CD14-positive monocyte (primary cell): Measurements from ENCODE around the gene CEP131. TPM values are rescaled to one million over a fixed set of nuclear protein-coding genes. Genes with fewer than 3 reads are reported as not detected.

Experiments
- DNase-seq, 3 donors: peaks; one replicate each; pipeline ENCODE4 v3.0.0-alpha.2; 2011 to 2022
- H2AFZ ChIP-seq: 2 replicates; pipeline ENCODE4 v1.6.0; 2012; ENCODE audit warnings: mild to moderate bottlenecking, low read depth, low read length, inconsistent platforms; ENCODE audit not compliant: insufficient read depth, poor library complexity, severe bottlenecking
- H3K27ac ChIP-seq, 2 donors: 1 replicate in 1 of 2; 2 replicates in 1 of 2; pipeline ENCODE4 v1.5.1; 2012 to 2013; ENCODE audit warnings: low read length in 2 of 2, control low read depth in 1 of 2, inconsistent platforms in 1 of 2, low read depth in 1 of 2, mild to moderate bottlenecking in 1 of 2
- H3K27me3 ChIP-seq, 2 donors: one replicate each; pipeline versions ENCODE4 v1.6.0 to v1.6.1; 2011 to 2013; ENCODE audit warnings: low read length in 2 of 2; ENCODE audit not compliant: control insufficient read depth in 2 of 2, insufficient read depth in 2 of 2
- H3K36me3 ChIP-seq, 2 donors: replicated peaks in 1 of 2; 1 replicate in 1 of 2; 2 replicates in 1 of 2; pipeline versions ENCODE4 v1.5.1 to v1.6.1; 2012 to 2013; ENCODE audit warnings: low read length in 2 of 2, control low read depth in 1 of 2, inconsistent platforms in 1 of 2, mild to moderate bottlenecking in 1 of 2; ENCODE audit not compliant: insufficient read depth in 2 of 2, control insufficient read depth in 1 of 2
- H3K4me1 ChIP-seq, 2 donors: 1 replicate in 1 of 2; 2 replicates in 1 of 2; pipeline versions ENCODE4 v1.5.1 to v1.6.1; 2012 to 2013; ENCODE audit warnings: low read length in 2 of 2, control low read depth in 1 of 2, inconsistent platforms in 1 of 2, mild to moderate bottlenecking in 1 of 2, moderate library complexity in 1 of 2; ENCODE audit not compliant: insufficient read depth in 2 of 2, control insufficient read depth in 1 of 2
- H3K4me2 ChIP-seq: replicated peaks from 2 replicates; pipeline ENCODE3; 2012; ENCODE audit warnings: low read length, moderate library complexity, mild to moderate bottlenecking; ENCODE audit not compliant: poor library complexity, severe bottlenecking; ENCODE audit errors: extremely low read depth
- H3K4me3 ChIP-seq, 3 experiments: fragments of 200-600 bp in 1 of 3; sonication (generic) in 1 of 3; replicated peaks in 1 of 3; 1 replicate in 2 of 3; 2 replicates in 1 of 3; pipeline ENCODE4 v1.5.1; 2011 to 2013; ENCODE audit warnings: low read length in 3 of 3, mild to moderate bottlenecking in 3 of 3, control low read depth in 2 of 3, low read depth in 2 of 3, inconsistent platforms in 1 of 3, moderate library complexity in 1 of 3
- H3K79me2 ChIP-seq: 2 replicates; pipeline ENCODE4 v1.6.0; 2012; ENCODE audit warnings: mild to moderate bottlenecking, control low read depth, inconsistent platforms, low read length, moderate library complexity; ENCODE audit not compliant: insufficient read depth
- H3K9ac ChIP-seq: 2 replicates; pipeline ENCODE4 v1.6.0; 2017; ENCODE audit warnings: low read length, mild to moderate bottlenecking; ENCODE audit not compliant: insufficient read depth, poor library complexity, severe bottlenecking
- H3K9me3 ChIP-seq, 2 donors: replicated peaks in 1 of 2; 1 replicate in 1 of 2; 2 replicates in 1 of 2; pipeline versions ENCODE4 v1.5.1 to v1.6.1; 2012 to 2013; ENCODE audit warnings: low read length in 2 of 2, control low read depth in 1 of 2; ENCODE audit not compliant: control insufficient read depth in 1 of 2, insufficient read depth in 1 of 2
- H4K20me1 ChIP-seq: 2 replicates; pipeline ENCODE4 v1.6.0; 2012; ENCODE audit warnings: mild to moderate bottlenecking, low read length, control low read depth, moderate library complexity; ENCODE audit not compliant: insufficient read depth
- H3K27ac Mint-ChIP-seq, 7 donors: one replicate each; pipeline ENCODE4 v1.8.0; 2020; ENCODE audit warnings: mild to moderate bottlenecking in 7 of 7, mixed read lengths in 7 of 7, moderate library complexity in 6 of 7, inconsistent platforms in 2 of 7
- H3K27me3 Mint-ChIP-seq, 3 donors: one replicate each; pipeline ENCODE4 v1.8.0; 2021 to 2022; ENCODE audit warnings: low read depth in 3 of 3, mild to moderate bottlenecking in 3 of 3, mixed read lengths in 3 of 3, moderate library complexity in 3 of 3, inconsistent platforms in 1 of 3
- H3K36me3 Mint-ChIP-seq, 2 donors: one replicate each; pipeline ENCODE4 v1.8.0; 2020; ENCODE audit warnings: mixed read lengths in 2 of 2, inconsistent platforms in 1 of 2, mild to moderate bottlenecking in 1 of 2
- H3K4me1 Mint-ChIP-seq: one replicate; pipeline ENCODE4 v1.8.0; 2020; ENCODE audit warnings: mild to moderate bottlenecking, mixed read lengths
- H3K4me3 Mint-ChIP-seq, 2 donors: one replicate each; pipeline ENCODE4 v1.8.0; 2020; ENCODE audit warnings: mild to moderate bottlenecking in 2 of 2, mixed read lengths in 2 of 2, moderate library complexity in 1 of 2
- H3K9me3 Mint-ChIP-seq, 7 donors: one replicate each; pipeline ENCODE4 v1.8.0; 2020 to 2022; ENCODE audit warnings: mixed read lengths in 7 of 7, mild to moderate bottlenecking in 6 of 7, moderate library complexity in 6 of 7, inconsistent platforms in 2 of 7
- CTCF ChIP-seq: fragments of 200-600 bp; IDR thresholded peaks from one replicate; pipeline ENCODE4 v1.8.0; 2022; ENCODE audit warnings: antibody characterized with exemption, mild to moderate bottlenecking
- WGBS: methylation state at CpG from one replicate; pipeline ENCODE4 v1.1.5; 2013; ENCODE audit warnings: missing lambda C conversion rate; ENCODE audit not compliant: insufficient coverage; 5-methylcytosine and 5-hydroxymethylcytosine counted together
- intact Hi-C, 2 donors: fragments of 100-400 bp; cut with micrococcal nuclease; formaldehyde crosslinking; loops; one replicate each; pipeline versions ENCODE4 v1.15.0 to v1.15.1; 2023
- polyA plus RNA-seq, 3 donors: library from polyadenylated mRNA; depleted of rRNA in 1 of 3; unstranded in 2 of 3; stranded (reverse) in 1 of 3; fragments of 300-500 nt in 2 of 3; fragments of >200 nt in 1 of 3; fragmentation: Illumina TruSeq in 2 of 3; gene quantifications; 1 replicate in 2 of 3; 2 replicates in 1 of 3; pipeline ENCODE4 v1.2.3, GENCODE V29; 2012 to 2021

Gene CEP131
- polyA plus RNA-seq, 3 donors, result 0.69 to 9.7 (median 1.0) TPM

DNA sequence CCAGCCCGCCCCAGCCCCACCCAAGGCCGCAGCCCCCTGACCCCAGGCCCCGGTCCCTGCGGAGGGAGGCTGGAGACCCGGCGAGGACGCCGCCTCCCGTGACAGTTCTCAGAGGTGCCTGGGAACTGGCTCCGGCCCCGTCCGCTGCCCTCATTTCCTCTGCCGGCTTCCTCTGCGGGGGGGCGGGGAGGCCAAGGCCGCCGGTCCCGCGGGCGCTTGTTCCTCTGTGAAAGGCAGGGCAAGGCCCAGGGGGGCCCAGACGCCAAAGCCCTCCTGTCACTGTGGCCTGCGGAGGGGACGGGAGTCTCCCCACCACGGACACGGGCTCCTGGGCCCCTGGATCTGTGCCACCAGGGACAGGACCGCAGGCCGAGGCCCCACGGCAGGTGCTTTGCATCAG, 62.5 kb downstream of the CEP131 start:
- H4K20me1 ChIP-seq, result no peaks in the 10 kb centered on the region
- Mint-ChIP-seq H3K27ac (peak overlapping the region; percentile 14 to 81 (median 43)), H3K9me3 (peaks cover 0 to 5% (median 2%) of the 10 kb centered on the region in 7 donors), H3K4me1 (peaks cover 19% of the 10 kb centered on the region), H3K27me3 (peaks cover 10 to 23% (median 10%) of the 10 kb centered on the region in 3 donors), H3K4me3 (peak overlapping the region; percentile 66 to 82), H3K36me3 (peaks cover 0 to 9% of the 10 kb centered on the region in 2 donors)
- H3K9ac ChIP-seq, result peak overlapping the region; percentile 95
- peak; percentile 73 to 82 (median 77) for DNase-seq
- H3K4me1 ChIP-seq, result peaks cover 25 to 35% of the 10 kb centered on the region in 2 donors
- no peaks in the 10 kb centered on the region for H3K36me3 ChIP-seq
- peaks cover 0 to under 1% of the 10 kb centered on the region in 2 donors for H3K9me3 ChIP-seq
- under 1% methylated on average over 27 of the region's 28 CpGs for WGBS
- peak overlapping the region; percentile 53 to 82 (median 64) for H3K4me3 ChIP-seq
- H3K4me2 ChIP-seq, result peak overlapping the region; percentile 80
- peaks cover 36% of the 10 kb centered on the region for H3K79me2 ChIP-seq
- peaks cover 0 to 10% of the 10 kb centered on the region in 2 donors for H3K27me3 ChIP-seq
- no peak for TF ChIP-seq CTCF
- peak overlapping the region; percentile 58 to 97 for H3K27ac ChIP-seq
- intact Hi-C loops, result no loop called here
- H2AFZ ChIP-seq, result peak overlapping the region; percentile 63

DNA sequence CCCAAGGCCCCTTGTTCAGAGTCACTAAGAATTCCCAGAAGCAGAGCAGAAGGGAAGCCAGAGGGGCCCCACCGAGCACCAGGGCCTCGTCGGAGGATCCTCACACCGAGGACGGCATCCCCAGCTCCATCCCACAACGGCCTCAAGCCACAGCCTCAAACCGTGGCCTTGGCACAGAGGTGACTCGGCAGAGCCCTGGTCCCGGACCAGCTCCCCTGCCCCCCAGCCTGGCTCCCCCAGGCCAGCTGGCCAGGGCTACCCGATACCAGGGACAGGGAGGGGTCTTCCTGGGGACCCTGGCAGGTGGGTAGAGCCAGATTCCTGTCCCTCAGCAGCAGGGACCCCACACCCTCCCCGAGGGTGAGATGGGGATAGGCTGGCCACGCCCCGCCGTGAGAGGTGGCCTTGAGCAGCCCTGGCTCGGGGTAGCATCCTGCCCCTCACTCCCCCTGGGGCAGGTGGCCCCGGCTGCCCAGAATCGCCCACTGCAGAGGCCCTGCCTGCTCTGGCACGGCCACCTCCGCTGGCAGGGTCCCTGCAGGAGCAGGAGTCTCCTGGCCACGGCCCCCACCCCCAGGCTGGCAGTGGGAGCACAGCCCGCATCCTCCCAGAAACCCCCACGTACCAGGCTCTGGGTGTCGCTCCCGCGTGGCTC, 63.0 kb downstream of the CEP131 start:
- DNase-seq, result no peak
- Histone ChIP-seq H3K79me2 (peaks cover 36% of the 10 kb centered on the region), H3K27ac (peak overlapping the region; percentile 58 to 97), H3K36me3 (no peaks in the 10 kb centered on the region), H3K27me3 (peaks cover 0 to 5% of the 10 kb centered on the region in 2 donors), H3K4me2 (peak overlapping the region; percentile 80), H2AFZ (no peak overlapping the region), H3K9ac (peak overlapping the region; percentile 95), H3K4me3 (peak overlapping the region; percentile 53 to 82 (median 64)), H4K20me1 (no peaks in the 10 kb centered on the region), H3K4me1 (peaks cover 28 to 35% of the 10 kb centered on the region in 2 donors), H3K9me3 (peaks cover 0 to 6% of the 10 kb centered on the region in 2 donors)
- WGBS, result 26% methylated on average over 21 of the region's 25 CpGs
- Mint-ChIP-seq H3K27me3 (peaks cover 5 to 17% (median 6%) of the 10 kb centered on the region in 3 donors), H3K36me3 (peaks cover 3 to 13% of the 10 kb centered on the region in 2 donors), H3K4me1 (peaks cover 23% of the 10 kb centered on the region), H3K4me3 (peak overlapping the region; percentile 35 to 66), H3K9me3 (peaks cover 3 to 11% (median 7%) of the 10 kb centered on the region in 7 donors), H3K27ac (peak overlapping the region in 5 of 7 donors; percentile 14 to 58 (median 43))
- TF ChIP-seq CTCF, result no peak
- intact Hi-C loops, result no loop called here
